Measurements from ENCODE around the gene NXPH1.

NXPH1 gene

GRCh38 chr7:8507566-8507965 is 74.2 kb downstream of the NXPH1 start:
- DNase-seq (ENCODE audit: low read depth) = no peak

GRCh38 chr7:8509621-8510020 is 76.2 kb downstream of the NXPH1 start:
- no peak for DNase-seq (ENCODE audit: low read depth)

GRCh38 chr7:8511855-8512254 is 78.4 kb downstream of the NXPH1 start:
- DNase-seq (ENCODE audit: low read depth) = no peak

GRCh38 chr7:8514781-8515519 is 81.5 kb downstream of the NXPH1 start:
- no peak for DNase-seq (ENCODE audit: low read depth)

GRCh38 chr7:8515640-8516185 is 82.3 kb downstream of the NXPH1 start:
- DNase-seq (ENCODE audit: low read depth) = no peak

GRCh38 chr7:8516976-8517375 is 83.6 kb downstream of the NXPH1 start:
- DNase-seq (ENCODE audit: low read depth) = no peak

DNA sequence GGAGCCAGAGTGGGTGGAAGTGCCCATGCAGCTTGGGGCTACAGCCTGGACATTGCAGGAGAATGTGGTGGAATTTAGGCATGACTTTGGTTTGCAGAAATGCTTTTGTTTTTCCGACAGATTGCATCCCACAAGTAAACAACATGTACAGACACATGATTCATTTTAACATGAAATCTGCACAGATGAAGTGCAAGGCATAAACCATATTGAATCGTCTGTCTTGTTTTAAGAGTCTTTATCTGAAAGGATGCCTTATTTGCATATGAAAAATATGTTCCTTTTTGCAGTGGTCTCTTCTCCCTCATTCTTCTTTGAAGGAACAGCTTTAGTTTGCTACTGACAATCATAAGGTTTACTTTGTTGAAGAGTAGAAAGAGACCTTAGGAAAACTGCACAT is 94.9 kb downstream of the NXPH1 start:
- DNase-seq (ENCODE audit: low read depth) = no peak

DNA sequence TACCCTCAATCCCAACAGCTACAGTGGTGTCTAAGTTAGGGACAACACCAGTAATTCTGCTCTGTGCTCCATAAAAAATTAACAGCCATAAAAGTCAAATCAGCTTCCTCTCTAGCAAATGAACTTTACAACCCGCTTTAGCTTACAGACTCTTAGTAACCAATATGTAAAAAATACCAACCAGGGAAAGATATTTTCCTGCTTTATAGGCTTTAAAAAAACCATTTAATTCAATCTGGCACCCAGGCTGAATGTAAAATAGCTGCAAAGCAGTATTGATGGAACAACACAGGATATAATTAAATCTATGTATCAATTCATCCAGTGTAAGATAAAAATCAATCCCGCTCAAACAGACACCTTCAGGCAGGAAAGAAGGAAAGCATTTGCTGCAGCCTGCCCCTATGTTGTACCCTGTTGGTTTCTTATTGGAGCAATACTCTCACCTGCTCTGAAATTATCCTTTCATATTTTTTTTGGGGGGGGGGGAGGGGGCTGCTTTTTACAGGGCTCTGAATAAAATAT is 98.6 kb downstream of the NXPH1 start:
- no peak for DNase-seq (ENCODE audit: low read depth)

- no peak for DNase-seq (ENCODE audit: low read depth)
Observed at GRCh38 chr7:8536431-8536830, 103.0 kb downstream of the NXPH1 start.

DNA sequence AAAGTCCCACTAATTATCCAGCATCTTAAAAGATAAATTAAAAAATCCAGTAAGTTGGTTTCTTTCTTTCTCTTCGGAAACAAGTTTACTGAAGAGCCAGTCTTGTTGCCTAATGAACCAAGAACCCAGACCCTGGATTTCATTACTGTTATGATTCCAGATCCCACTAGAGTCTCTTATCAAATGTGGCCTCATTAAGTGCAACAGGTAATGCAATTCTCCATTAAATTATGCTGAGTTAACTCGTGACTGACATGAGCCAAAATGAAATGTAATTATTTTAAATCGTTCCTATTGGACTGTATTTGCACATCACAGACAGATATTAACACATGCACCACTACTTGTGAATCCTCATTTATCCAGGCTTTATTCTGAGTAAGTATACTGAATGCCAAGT is 115.6 kb downstream of the NXPH1 start:
- DNase-seq (ENCODE audit: low read depth) = no peak

GRCh38 chr7:8560501-8560900 is 127.1 kb downstream of the NXPH1 start:
- no peak for DNase-seq (ENCODE audit: low read depth)

DNA sequence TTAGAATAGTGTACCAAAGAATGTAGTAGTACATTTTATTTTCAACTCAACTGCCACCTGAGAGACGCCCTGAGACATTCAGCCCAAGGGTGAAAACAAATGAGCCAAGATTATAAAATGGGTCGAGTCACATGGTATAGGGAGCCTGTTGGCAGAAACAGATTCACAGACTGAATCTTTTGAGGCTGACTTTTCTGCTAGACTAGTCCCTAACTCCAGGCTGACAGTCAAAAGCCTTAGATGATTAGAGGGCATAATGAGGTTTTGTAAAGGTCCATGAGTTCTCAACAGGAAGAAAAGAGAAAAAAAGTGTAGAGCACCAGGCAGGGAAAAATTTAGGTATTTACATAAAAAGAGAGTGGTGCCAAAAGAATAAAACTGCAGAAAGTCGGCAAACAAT is 128.0 kb downstream of the NXPH1 start:
- no peak for DNase-seq (ENCODE audit: low read depth)

DNA sequence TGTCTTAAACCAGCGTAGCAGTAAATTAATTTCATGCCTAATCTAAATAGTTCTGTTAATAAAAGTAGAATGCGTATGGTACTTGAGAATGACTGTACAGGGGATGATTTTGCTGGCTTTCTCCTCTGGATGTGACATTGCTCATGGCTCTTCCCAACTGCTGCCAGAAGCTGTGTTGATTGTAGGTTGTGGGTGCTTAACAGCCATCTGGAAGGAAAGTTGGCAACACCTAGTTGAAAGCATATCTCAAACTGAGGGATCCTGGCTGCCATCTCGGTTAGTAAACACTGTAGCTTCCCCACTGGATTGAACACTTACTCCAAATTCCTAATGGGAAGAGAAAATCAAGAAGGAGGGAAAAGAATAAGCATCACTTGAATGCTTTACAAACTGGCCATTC is 130.9 kb downstream of the NXPH1 start:
- no peak for DNase-seq (ENCODE audit: low read depth)

GRCh38 chr7:8566016-8566415 is 132.6 kb downstream of the NXPH1 start:
- no peak for DNase-seq (ENCODE audit: low read depth)

- no peak for DNase-seq (ENCODE audit: low read depth)
Observed at GRCh38 chr7:8567626-8568025, 134.2 kb downstream of the NXPH1 start.

- DNase-seq (ENCODE audit: low read depth) = no peak
Observed at GRCh38 chr7:8579661-8580194, 146.3 kb downstream of the NXPH1 start.

GRCh38 chr7:8581842-8582241 is 148.4 kb downstream of the NXPH1 start:
- DNase-seq (ENCODE audit: low read depth) = no peak

GRCh38 chr7:8582728-8583127 is 149.3 kb downstream of the NXPH1 start:
- DNase-seq (ENCODE audit: low read depth) = no peak

GRCh38 chr7:8585591-8585990 is 152.2 kb downstream of the NXPH1 start:
- no peak for DNase-seq (ENCODE audit: low read depth)

- no peak for DNase-seq (ENCODE audit: low read depth)
Observed at GRCh38 chr7:8590225-8590624, 156.8 kb downstream of the NXPH1 start.

- no peak for DNase-seq (ENCODE audit: low read depth)
Observed at GRCh38 chr7:8590791-8591190, 157.4 kb downstream of the NXPH1 start.

DNA sequence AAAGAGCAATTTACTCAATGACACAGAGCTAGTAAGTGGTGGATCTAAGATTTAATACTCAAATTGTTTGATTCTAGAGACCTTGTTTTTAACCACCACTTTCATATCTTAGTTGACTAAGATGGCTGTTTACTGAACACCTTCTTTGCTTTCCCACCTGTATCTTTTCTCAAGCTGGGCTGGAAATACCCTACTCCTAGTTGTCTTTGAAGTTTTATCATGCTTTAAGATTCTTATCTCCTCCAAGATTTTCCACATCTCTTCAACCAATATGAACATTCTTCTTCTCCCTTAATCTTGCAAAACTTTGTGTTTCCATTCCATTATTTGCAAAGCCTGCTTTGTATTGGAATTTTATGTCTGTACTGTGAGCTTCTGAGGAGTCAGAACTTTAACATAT is 157.9 kb downstream of the NXPH1 start:
- no peak for DNase-seq (ENCODE audit: low read depth)

- no peak for DNase-seq (ENCODE audit: low read depth)
Observed at GRCh38 chr7:8592167-8592566, 158.8 kb downstream of the NXPH1 start.

- DNase-seq (ENCODE audit: low read depth) = no peak
Observed at GRCh38 chr7:8594115-8594514, 160.7 kb downstream of the NXPH1 start.
